WTC11 (cell line): ENCODE data around the gene AKAIN1. TPM values are rescaled to one million over a fixed set of nuclear protein-coding genes. Genes with fewer than 3 reads are reported as not detected.

Experiments
- ATAC-seq: fragments of 200-7000 bp; cut with Tn5 transposase; 2 replicates; pipeline ENCODE4 v1.10.0; 2021; ENCODE audit warnings: mild to moderate bottlenecking, moderate library complexity
- CTCF ChIA-PET: fragments of 300-600 bp; sonication (Branson Sonifier 250); formaldehyde crosslinking; loops from one replicate; lab custom pipeline; 2021; ENCODE audit warnings: antibody characterized with exemption; lab: Charles Lee
- POLR2A ChIA-PET: fragments of 350-600 bp; sonication (Branson Sonifier 250); formaldehyde crosslinking; loops from one replicate; lab custom pipeline; 2021; ENCODE audit warnings: antibody characterized with exemption; lab: Charles Lee
- DNase-seq: peaks from one replicate; pipeline ENCODE4 v3.0.0; 2021; ENCODE audit warnings: low spot score
- H3K27ac Mint-ChIP-seq: 2 replicates; pipeline ENCODE4 v1.8.0; 2021; ENCODE audit warnings: mixed read lengths
- H3K27me3 Mint-ChIP-seq: 2 replicates; pipeline ENCODE4 v1.8.0; 2021; ENCODE audit warnings: low read depth, mild to moderate bottlenecking, moderate library complexity, mixed read lengths
- H3K36me3 Mint-ChIP-seq: 2 replicates; pipeline ENCODE4 v1.8.0; 2021; ENCODE audit warnings: mixed read lengths
- H3K4me1 Mint-ChIP-seq: 2 replicates; pipeline ENCODE4 v1.8.0; 2022; ENCODE audit warnings: mixed read lengths
- H3K4me3 Mint-ChIP-seq: 2 replicates; pipeline ENCODE4 v1.8.0; 2021; ENCODE audit warnings: mild to moderate bottlenecking, moderate library complexity, mixed read lengths
- H3K9me3 Mint-ChIP-seq: 2 replicates; pipeline ENCODE4 v1.8.0; 2021; ENCODE audit warnings: mixed read lengths
- ATF1 ChIP-seq: sonication (generic); formaldehyde crosslinking; IDR thresholded peaks from 2 replicates; pipeline ENCODE4 v1.8.1; 2023; ENCODE audit warnings: mild to moderate bottlenecking, moderate library complexity, missing genetic modification reagents
- CBFB ChIP-seq: sonication (generic); formaldehyde crosslinking; IDR thresholded peaks from 2 replicates; pipeline ENCODE4 v1.8.1; 2022; ENCODE audit warnings: mild to moderate bottlenecking, low read depth, missing genetic modification reagents
- NR1H2 ChIP-seq: sonication (generic); formaldehyde crosslinking; IDR thresholded peaks from 2 replicates; pipeline ENCODE4 v1.9.0; 2021; ENCODE audit warnings: mild to moderate bottlenecking, moderate library complexity, missing genetic modification reagents
- OVOL2 ChIP-seq: fragments of 250-450 bp; sonication (Bioruptor Pico); IDR thresholded peaks from 2 replicates; pipeline ENCODE4 v1.9.0; 2021; ENCODE audit warnings: mild to moderate bottlenecking, borderline replicate concordance
- PRRX2 ChIP-seq: fragments of 250-450 bp; sonication (Bioruptor Pico); IDR thresholded peaks from 2 replicates; pipeline ENCODE4 v1.8.0; 2021; ENCODE audit warnings: mild to moderate bottlenecking
- SMAD4 ChIP-seq: sonication (generic); formaldehyde crosslinking; IDR thresholded peaks from 2 replicates; pipeline ENCODE4 v1.8.0; 2022; ENCODE audit warnings: mild to moderate bottlenecking, missing genetic modification reagents
- TP53 ChIP-seq: sonication (generic); formaldehyde crosslinking; IDR thresholded peaks from 2 replicates; pipeline ENCODE4 v1.8.1; 2023; ENCODE audit warnings: mild to moderate bottlenecking, missing genetic modification reagents
- ZBTB21 ChIP-seq: sonication (generic); formaldehyde crosslinking; IDR thresholded peaks from 2 replicates; pipeline ENCODE4 v1.8.1; 2023; ENCODE audit warnings: mild to moderate bottlenecking, missing genetic modification reagents, borderline replicate concordance
- total RNA-seq: library from RNA; stranded (reverse); gene quantifications from 3 replicates; pipeline ENCODE4 v1.2.3, GENCODE V29; 2021
- TF ChIP-seq, protein P1 (sequence below): sonication (generic); formaldehyde crosslinking; IDR thresholded peaks from 2 replicates; pipeline ENCODE4 v1.8.0; 2022; ENCODE audit warnings: mild to moderate bottlenecking, missing genetic modification reagents
- TF ChIP-seq, protein P2 (sequence below): fragments of 250-450 bp; sonication (Bioruptor Pico); IDR thresholded peaks from 2 replicates; pipeline ENCODE4 v1.8.0; 2021; ENCODE audit warnings: mild to moderate bottlenecking
- TF ChIP-seq, protein P3 (sequence below): sonication (generic); formaldehyde crosslinking; IDR thresholded peaks from 2 replicates; pipeline ENCODE4 v1.8.1; 2023; ENCODE audit warnings: mild to moderate bottlenecking, missing genetic modification reagents, moderate library complexity
- TF ChIP-seq, protein P4 (sequence below): fragments of 250-450 bp; sonication (Bioruptor Pico); IDR thresholded peaks from 2 replicates; pipeline ENCODE4 v1.9.0; 2021; ENCODE audit warnings: mild to moderate bottlenecking, borderline replicate concordance
- TF ChIP-seq, protein P5 (sequence below): sonication (generic); formaldehyde crosslinking; IDR thresholded peaks from 2 replicates; pipeline ENCODE4 v1.8.0; 2023; ENCODE audit warnings: missing genetic modification reagents
- TF ChIP-seq, protein P6 (sequence below): sonication (generic); formaldehyde crosslinking; IDR thresholded peaks from 2 replicates; pipeline ENCODE4 v1.8.1; 2023; ENCODE audit warnings: mild to moderate bottlenecking, moderate library complexity, missing genetic modification reagents
- TF ChIP-seq, protein P7 (sequence below): sonication (generic); formaldehyde crosslinking; IDR thresholded peaks from 2 replicates; pipeline ENCODE4 v1.8.0; 2022; ENCODE audit warnings: mild to moderate bottlenecking, missing genetic modification reagents
- TF ChIP-seq, protein P8 (sequence below): fragments of 250-450 bp; sonication (Bioruptor Pico); conservative IDR thresholded peaks from 2 replicates; pipeline ENCODE4 v1.9.0; 2021; ENCODE audit warnings: mild to moderate bottlenecking
- TF ChIP-seq, protein P9 (sequence below): sonication (generic); formaldehyde crosslinking; IDR thresholded peaks from 2 replicates; pipeline ENCODE4 v1.8.0; 2022; ENCODE audit warnings: missing genetic modification reagents

The AKAIN1 gene
- total RNA-seq, 1 experiment from 2014 or later, result not detected

DNA sequence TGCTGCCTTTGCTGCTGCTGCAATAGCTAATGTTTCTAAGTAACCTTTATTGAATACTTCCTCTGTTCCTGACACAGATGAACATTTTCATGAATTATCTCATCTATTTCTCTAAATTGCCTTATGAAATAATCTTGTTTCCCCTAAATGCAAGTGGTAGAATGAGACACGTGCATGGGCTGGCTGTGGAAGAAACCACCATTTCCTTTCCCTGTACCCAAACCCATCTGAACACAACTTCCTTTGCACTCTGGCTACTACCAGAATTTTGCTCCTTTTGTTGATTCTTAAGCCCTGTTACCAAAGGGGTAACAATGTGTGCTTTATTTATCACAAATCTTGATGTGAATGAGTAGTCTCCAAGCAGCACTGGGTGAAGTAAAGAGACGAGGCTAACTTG is 29.2 kb downstream of the AKAIN1 start (continued):
- TF ChIP-seq, protein P1, sequence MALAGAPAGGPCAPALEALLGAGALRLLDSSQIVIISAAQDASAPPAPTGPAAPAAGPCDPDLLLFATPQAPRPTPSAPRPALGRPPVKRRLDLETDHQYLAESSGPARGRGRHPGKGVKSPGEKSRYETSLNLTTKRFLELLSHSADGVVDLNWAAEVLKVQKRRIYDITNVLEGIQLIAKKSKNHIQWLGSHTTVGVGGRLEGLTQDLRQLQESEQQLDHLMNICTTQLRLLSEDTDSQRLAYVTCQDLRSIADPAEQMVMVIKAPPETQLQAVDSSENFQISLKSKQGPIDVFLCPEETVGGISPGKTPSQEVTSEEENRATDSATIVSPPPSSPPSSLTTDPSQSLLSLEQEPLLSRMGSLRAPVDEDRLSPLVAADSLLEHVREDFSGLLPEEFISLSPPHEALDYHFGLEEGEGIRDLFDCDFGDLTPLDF, result no peak
- TF ChIP-seq, protein P2, sequence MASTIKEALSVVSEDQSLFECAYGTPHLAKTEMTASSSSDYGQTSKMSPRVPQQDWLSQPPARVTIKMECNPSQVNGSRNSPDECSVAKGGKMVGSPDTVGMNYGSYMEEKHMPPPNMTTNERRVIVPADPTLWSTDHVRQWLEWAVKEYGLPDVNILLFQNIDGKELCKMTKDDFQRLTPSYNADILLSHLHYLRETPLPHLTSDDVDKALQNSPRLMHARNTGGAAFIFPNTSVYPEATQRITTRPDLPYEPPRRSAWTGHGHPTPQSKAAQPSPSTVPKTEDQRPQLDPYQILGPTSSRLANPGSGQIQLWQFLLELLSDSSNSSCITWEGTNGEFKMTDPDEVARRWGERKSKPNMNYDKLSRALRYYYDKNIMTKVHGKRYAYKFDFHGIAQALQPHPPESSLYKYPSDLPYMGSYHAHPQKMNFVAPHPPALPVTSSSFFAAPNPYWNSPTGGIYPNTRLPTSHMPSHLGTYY, result no peak
- TF ChIP-seq, protein P3, sequence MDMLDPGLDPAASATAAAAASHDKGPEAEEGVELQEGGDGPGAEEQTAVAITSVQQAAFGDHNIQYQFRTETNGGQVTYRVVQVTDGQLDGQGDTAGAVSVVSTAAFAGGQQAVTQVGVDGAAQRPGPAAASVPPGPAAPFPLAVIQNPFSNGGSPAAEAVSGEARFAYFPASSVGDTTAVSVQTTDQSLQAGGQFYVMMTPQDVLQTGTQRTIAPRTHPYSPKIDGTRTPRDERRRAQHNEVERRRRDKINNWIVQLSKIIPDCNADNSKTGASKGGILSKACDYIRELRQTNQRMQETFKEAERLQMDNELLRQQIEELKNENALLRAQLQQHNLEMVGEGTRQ (CRISPR knock-in tag), result no peak
- TF ChIP-seq ZBTB21 (CRISPR knock-in tag) (no peak), CBFB (CRISPR knock-in tag) (no peak), NR1H2 (CRISPR knock-in tag) (no peak)
- TF ChIP-seq, protein P4, sequence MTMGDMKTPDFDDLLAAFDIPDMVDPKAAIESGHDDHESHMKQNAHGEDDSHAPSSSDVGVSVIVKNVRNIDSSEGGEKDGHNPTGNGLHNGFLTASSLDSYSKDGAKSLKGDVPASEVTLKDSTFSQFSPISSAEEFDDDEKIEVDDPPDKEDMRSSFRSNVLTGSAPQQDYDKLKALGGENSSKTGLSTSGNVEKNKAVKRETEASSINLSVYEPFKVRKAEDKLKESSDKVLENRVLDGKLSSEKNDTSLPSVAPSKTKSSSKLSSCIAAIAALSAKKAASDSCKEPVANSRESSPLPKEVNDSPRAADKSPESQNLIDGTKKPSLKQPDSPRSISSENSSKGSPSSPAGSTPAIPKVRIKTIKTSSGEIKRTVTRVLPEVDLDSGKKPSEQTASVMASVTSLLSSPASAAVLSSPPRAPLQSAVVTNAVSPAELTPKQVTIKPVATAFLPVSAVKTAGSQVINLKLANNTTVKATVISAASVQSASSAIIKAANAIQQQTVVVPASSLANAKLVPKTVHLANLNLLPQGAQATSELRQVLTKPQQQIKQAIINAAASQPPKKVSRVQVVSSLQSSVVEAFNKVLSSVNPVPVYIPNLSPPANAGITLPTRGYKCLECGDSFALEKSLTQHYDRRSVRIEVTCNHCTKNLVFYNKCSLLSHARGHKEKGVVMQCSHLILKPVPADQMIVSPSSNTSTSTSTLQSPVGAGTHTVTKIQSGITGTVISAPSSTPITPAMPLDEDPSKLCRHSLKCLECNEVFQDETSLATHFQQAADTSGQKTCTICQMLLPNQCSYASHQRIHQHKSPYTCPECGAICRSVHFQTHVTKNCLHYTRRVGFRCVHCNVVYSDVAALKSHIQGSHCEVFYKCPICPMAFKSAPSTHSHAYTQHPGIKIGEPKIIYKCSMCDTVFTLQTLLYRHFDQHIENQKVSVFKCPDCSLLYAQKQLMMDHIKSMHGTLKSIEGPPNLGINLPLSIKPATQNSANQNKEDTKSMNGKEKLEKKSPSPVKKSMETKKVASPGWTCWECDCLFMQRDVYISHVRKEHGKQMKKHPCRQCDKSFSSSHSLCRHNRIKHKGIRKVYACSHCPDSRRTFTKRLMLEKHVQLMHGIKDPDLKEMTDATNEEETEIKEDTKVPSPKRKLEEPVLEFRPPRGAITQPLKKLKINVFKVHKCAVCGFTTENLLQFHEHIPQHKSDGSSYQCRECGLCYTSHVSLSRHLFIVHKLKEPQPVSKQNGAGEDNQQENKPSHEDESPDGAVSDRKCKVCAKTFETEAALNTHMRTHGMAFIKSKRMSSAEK (CRISPR knock-in tag), result no peak

DNA sequence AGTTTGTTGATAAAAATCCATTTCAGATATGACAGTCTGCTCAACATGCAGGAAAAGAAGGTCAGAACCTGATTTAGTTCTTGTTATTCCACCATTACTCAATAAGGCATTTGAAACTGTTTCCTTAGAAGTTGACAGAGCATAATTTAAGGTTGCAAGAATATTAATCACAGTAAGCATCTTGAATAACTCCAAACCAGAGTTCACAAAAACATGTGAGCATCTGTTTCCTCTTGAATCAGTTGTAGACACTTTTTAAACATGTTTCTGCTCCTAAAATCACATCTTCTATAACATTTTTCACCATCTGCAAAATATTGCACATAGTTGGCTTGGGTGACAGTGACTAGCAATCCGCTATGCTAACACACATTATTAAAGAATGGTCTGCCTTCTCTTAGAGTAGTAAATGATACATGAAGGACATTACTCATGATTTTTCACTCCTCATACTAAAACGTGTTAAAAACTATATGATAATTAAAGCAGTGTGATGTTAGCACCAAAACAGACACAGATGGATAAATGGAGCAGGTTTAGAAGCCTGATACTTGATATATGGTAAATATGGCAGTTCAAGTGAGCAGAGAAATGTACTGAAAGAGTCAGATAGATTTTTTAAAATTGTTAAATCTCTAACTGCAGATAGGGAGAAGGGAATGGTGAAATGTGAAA is 30.3 kb downstream of the AKAIN1 start:
- no peaks in the 10 kb centered on the region for H3K36me3 Mint-ChIP-seq
- no peak overlapping the region for H3K27ac Mint-ChIP-seq
- peaks cover 8% of the 10 kb centered on the region for H3K9me3 Mint-ChIP-seq
- H3K27me3 Mint-ChIP-seq, result no peaks in the 10 kb centered on the region
- ChIA-PET CTCF (no interaction called here), POLR2A (no interaction called here)
- H3K4me3 Mint-ChIP-seq, result no peak overlapping the region
- TF ChIP-seq, protein P5, sequence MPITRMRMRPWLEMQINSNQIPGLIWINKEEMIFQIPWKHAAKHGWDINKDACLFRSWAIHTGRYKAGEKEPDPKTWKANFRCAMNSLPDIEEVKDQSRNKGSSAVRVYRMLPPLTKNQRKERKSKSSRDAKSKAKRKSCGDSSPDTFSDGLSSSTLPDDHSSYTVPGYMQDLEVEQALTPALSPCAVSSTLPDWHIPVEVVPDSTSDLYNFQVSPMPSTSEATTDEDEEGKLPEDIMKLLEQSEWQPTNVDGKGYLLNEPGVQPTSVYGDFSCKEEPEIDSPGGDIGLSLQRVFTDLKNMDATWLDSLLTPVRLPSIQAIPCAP (CRISPR knock-in tag), result no peak
- no peak for TF ChIP-seq SMAD4 (CRISPR knock-in tag)
- TF ChIP-seq, protein P6, sequence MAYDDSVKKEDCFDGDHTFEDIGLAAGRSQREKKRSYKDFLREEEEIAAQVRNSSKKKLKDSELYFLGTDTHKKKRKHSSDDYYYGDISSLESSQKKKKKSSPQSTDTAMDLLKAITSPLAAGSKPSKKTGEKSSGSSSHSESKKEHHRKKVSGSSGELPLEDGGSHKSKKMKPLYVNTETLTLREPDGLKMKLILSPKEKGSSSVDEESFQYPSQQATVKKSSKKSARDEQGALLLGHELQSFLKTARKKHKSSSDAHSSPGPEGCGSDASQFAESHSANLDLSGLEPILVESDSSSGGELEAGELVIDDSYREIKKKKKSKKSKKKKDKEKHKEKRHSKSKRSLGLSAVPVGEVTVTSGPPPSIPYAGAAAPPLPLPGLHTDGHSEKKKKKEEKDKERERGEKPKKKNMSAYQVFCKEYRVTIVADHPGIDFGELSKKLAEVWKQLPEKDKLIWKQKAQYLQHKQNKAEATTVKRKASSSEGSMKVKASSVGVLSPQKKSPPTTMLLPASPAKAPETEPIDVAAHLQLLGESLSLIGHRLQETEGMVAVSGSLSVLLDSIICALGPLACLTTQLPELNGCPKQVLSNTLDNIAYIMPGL (CRISPR knock-in tag), result no peak
- TF ChIP-seq, protein P7, sequence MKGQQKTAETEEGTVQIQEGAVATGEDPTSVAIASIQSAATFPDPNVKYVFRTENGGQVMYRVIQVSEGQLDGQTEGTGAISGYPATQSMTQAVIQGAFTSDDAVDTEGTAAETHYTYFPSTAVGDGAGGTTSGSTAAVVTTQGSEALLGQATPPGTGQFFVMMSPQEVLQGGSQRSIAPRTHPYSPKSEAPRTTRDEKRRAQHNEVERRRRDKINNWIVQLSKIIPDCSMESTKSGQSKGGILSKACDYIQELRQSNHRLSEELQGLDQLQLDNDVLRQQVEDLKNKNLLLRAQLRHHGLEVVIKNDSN (CRISPR knock-in tag), result no peak
- no peak for TF ChIP-seq TP53 (CRISPR knock-in tag)
- no peak for TF ChIP-seq ATF1
- TF ChIP-seq OVOL2 (CRISPR knock-in tag), result no peak
- TF ChIP-seq, protein P8, sequence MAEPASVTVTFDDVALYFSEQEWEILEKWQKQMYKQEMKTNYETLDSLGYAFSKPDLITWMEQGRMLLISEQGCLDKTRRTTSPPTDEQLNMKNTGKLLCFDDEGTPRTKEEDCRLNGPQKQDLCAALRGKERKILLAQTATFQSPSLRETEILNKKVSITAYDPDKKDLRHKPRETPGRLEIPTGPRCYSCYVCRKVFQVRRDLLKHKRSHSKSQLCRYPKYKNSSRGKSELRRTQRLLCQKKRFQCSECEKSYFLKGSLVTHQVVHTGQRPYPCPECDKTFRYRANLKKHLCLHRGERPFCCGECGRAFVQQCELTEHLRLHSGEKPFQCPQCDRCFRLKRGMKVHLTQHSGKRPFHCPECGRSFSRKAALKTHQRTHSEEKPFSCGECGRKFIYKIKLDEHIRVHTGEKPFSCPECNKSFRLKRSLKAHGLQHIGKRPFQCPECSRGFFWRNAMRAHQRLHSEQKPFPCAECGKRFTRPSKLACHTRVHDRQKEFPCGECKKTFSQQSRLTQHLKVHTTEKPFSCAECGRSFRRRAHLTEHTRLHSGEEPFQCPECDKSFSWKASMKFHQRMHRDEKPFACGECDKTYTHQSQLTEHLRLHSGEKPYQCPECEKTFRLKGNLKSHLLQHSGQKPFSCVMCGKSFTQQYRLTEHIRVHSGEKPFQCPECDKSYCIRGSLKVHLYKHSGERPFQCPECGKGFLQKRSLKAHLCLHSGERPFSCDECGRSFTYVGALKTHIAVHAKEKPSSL, result no peak
- TF ChIP-seq, protein P9, sequence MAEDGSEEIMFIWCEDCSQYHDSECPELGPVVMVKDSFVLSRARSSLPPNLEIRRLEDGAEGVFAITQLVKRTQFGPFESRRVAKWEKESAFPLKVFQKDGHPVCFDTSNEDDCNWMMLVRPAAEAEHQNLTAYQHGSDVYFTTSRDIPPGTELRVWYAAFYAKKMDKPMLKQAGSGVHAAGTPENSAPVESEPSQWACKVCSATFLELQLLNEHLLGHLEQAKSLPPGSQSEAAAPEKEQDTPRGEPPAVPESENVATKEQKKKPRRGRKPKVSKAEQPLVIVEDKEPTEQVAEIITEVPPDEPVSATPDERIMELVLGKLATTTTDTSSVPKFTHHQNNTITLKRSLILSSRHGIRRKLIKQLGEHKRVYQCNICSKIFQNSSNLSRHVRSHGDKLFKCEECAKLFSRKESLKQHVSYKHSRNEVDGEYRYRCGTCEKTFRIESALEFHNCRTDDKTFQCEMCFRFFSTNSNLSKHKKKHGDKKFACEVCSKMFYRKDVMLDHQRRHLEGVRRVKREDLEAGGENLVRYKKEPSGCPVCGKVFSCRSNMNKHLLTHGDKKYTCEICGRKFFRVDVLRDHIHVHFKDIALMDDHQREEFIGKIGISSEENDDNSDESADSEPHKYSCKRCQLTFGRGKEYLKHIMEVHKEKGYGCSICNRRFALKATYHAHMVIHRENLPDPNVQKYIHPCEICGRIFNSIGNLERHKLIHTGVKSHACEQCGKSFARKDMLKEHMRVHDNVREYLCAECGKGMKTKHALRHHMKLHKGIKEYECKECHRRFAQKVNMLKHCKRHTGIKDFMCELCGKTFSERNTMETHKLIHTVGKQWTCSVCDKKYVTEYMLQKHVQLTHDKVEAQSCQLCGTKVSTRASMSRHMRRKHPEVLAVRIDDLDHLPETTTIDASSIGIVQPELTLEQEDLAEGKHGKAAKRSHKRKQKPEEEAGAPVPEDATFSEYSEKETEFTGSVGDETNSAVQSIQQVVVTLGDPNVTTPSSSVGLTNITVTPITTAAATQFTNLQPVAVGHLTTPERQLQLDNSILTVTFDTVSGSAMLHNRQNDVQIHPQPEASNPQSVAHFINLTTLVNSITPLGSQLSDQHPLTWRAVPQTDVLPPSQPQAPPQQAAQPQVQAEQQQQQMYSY, result no peak
- TF ChIP-seq PRRX2 (CRISPR knock-in tag), result no peak
- peaks cover 10% of the 10 kb centered on the region for H3K4me1 Mint-ChIP-seq
- no peak for ATAC-seq
- DNase-seq, result no peak
